Measurements from ENCODE around the gene BCS1L. TPM values are rescaled to one million over a fixed set of nuclear protein-coding genes. Genes with fewer than 3 reads are reported as not detected.

The BCS1L gene, protein sequence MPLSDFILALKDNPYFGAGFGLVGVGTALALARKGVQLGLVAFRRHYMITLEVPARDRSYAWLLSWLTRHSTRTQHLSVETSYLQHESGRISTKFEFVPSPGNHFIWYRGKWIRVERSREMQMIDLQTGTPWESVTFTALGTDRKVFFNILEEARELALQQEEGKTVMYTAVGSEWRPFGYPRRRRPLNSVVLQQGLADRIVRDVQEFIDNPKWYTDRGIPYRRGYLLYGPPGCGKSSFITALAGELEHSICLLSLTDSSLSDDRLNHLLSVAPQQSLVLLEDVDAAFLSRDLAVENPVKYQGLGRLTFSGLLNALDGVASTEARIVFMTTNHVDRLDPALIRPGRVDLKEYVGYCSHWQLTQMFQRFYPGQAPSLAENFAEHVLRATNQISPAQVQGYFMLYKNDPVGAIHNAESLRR
- 15.9 and 28.1 TPM in 2 replicates for total RNA-seq (2014; rRNA removed; shearing (Covaris generic))

DNA sequence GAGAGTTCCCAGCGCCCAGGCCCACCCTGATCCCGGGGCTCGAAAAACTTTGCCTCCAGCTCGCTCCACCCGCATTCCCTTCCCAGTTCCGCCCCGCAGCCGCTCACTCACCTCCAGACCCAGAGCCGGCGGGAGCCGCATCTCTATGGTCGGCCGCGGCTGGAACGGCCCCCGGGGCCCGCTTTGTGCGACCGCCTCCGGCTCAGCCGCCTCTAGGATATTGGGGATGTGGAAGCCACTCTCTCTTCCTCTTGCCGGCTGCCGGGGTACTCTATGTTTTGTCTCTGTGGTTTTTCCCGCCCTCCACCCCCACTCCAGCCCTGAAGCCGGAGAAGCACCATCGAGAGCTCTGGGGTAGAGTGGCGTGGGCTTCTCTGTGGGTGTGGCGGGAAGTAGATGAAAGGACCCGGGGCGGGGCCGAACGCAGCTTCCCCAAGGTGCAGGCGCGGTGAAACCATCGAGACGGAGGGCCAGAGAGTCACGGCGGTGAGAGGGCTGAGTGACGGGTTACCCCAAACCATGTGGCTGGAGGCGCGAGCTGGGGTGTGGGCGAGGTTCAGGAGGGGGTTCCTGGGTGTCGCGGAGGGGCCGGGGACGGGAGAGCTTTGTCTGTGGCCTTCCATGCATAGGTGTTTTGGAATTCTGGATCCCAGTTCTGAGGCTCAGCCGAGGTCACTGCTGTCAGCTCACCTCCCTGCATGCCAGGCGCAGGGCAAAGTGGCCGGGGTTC lies at the start of gene BCS1L, which contains the start of gene ZNF142:
Gene BCS1L, plus strand, starts transcription at position 426 of the 730 bp plus-strand sequence. CDS start 1,305 bp downstream, outside the sequence.
Gene ZNF142, minus strand, starts transcription at position 366 of the 730 bp plus-strand sequence. CDS start 3,194 bp downstream, outside the sequence.
- DNase-seq (ENCODE audit: low spot score), result peak; percentile 79

DNA sequence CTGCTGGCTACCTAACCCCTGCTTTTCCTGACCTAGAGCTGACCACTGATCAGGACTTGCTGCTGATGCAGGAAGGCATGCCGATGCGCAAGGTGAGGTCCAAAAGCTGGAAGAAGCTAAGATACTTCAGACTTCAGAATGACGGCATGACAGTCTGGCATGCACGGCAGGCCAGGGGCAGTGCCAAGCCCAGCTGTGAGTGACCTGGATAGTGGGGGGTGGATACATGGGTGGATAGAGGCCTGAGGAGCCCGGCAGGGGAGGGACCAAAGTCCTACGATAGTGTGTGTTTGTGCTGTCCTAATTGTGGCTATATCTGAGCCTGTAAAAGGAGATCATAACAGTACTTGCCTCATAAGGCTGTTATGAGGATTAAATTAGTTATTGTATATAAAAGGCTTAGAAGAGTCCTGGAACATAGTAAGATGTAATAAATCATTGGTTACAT lies 43.6 kb upstream of the BCS1L start:
- no peak for DNase-seq (ENCODE audit: low spot score)

DNA sequence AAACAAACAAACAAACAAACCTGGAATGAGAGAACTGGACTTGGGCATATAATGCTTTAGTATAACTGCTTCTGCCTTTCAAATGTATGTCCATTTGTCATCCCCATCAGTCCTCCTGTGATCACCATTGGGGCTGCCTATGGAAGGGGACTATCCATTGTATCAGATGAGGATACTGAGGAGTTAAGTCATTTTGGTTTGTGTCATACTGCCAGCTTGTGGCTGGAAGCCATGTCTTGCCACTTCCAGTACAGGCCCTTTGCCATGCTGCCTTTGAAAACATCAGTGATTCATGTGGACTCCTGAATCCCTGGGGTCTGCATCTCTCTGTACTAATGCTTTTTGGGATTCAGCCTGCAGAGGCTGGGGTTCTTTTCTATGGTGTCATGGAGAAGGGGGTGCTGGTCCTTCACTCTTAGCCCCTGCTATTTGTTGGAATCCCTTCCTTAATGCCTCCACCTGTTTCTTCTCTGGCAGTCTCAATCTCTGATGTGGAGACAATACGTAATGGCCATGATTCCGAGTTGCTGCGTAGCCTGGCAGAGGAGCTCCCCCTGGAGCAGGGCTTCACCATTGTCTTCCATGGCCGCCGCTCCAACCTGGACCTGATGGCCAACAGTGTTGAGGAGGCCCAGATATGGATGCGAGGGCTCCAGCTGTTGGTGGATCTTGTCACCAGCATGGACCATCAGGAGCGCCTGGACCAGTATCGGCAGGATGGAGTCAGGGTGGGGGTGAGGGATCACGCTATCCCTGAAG lies 41.2 kb upstream of the BCS1L start:
- no peak for DNase-seq (ENCODE audit: low spot score)

DNA sequence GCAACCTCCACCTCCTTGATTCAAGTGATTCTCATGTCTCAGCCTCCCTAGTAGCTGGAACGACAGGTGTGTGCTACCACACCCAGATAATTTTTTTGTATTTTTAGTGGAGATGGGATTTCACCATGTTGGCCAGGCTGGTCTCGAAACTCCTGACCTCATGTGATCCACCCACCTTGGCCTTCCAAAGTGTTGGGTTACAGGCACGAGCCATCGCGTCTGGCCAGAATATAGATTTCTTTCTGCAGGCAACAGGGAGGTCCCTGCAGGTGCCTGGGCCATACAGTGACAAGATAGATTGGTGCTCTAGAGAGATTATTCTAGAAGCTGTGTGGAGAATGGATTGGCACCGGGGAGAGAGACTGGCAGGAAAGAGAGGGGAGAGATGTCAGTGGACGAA lies 38.5 kb upstream of the BCS1L start:
- DNase-seq (ENCODE audit: low spot score), result no peak

DNA sequence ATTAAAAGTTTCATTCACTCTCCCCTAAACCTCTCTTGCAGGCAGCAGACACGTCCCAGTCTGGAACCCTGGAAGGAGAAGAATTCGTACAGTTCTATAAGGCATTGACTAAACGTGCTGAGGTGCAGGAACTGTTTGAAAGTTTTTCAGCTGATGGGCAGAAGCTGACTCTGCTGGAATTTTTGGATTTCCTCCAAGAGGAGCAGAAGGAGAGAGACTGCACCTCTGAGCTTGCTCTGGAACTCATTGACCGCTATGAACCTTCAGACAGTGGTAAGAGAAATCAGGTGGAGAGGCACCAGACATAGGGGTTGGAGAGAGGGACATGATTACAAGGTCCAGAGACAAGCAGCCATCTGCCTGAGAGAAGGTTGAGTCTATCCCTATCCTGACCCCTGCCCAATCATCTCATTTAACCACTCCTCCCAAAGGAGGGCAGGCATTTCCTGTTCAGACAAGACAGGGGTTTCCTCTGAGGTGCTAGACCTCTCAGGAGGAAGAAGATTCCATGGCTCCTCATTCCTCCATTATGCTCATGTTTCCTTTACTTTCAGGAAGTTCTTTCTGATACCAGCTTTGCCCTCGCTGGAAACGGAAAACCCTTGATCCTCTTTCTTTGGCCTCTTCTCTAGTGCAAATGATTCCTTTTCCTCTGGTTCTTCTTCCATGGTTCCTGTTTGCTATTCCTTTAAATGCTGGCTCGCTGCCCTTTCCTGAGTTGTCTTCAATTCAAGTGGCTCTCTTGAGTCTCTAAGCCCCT lies 36.7 kb upstream of the BCS1L start:
- no peak for DNase-seq (ENCODE audit: low spot score)

DNA sequence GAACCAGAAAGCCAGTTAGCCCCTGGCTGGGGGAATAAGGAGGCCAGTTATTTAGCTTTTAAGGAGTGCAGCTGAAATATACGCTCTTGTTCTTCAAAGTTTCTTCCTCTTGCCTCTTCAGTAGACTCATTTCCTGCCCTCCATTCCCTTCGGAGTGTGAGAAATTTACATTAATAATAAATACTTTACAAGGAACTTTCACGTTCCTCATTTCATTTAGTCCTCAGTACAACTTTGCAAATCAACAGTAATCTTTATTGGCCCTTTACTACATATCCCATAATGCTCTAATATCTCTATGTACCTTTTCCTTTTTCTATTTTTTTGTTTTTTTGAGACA lies 36.1 kb upstream of the BCS1L start:
- DNase-seq (ENCODE audit: low spot score), result no peak

DNA sequence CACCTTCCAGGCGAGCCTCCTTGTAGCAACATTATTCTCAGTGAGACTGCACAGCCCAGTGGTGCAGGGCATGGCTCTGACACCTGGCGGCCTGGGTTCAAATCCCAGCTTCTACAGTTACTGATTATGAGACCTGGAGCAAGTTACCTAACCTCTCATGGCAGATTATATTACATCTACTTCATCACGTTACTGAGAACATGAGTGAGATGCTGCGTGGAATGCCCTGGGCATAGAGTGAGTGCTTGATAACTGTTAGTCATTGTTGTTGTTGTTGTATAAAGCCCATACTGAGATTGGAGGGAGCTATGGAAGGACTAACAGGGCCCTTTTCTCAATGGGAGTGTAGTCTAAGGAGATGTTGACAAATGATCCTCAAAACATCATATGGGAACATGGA lies 33.1 kb upstream of the BCS1L start:
- DNase-seq (ENCODE audit: low spot score), result no peak

DNA sequence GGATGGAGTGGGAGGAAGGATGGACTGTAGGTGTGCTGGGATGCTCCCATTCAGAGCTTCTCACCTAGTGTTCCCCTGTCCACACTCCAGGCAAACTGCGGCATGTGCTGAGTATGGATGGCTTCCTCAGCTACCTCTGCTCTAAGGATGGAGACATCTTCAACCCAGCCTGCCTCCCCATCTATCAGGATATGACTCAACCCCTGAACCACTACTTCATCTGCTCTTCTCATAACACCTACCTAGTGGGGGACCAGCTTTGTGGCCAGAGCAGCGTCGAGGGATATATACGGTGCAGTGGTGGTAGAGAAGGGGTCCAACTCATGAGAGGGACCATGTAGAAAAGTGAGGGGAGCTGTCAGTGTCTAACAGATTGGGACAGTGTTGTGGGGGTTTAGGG lies 31.5 kb upstream of the BCS1L start:
- no peak for DNase-seq (ENCODE audit: low spot score)

DNA sequence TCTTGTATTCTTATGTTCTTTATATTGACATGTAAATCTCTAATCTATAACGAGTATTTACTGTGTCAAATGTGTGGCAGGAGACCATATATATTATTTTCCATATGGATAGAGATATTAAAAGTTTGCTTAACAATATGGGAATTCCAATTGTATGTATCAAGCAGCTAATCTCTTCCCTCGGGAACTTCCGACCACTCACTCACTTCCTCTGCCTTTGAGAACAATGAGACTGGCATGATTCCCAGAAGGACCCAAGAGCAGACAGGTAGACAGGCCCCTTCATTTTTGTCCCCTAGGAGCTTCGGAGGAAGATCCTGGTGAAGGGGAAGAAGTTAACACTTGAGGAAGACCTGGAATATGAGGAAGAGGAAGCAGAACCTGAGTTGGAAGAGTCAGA lies 27.6 kb upstream of the BCS1L start:
- DNase-seq (ENCODE audit: low spot score), result no peak

DNA sequence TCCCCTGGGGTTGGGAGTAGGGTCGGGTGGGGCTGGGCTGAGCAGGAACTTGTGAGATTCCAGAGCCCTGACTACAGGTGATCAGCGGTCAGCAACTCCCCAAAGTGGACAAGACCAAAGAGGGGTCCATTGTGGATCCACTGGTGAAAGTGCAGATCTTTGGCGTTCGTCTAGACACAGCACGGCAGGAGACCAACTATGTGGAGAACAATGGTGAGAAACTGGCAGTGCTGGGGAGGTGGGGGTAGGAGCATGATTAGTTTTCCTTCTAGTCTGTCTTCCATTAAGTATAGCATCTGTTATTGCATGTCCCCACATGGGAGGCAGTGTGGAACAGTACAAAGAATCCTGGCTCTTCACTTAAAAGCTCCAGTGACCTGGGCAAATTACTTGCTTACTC lies 23.8 kb upstream of the BCS1L start:
- no peak for DNase-seq (ENCODE audit: low spot score)

DNA sequence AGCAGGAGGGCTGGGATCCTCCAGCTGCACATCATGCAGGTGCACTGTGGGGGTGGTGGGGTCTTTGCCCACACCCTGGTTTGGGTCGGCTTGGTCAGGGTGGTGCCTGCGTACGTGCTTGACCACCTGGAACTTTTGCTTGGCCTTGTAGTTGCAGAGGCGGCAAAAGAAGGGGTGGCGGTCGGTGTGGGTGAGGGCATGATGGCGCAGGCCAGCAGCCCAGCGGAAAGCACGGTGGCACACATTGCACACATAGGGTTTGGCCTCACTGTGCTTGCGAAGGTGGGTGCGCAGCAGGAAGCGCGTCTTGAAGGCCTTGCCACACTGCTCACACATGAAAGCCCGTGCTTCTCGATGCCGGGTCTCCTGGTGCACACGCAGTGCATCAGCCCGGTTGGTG lies 21.1 kb upstream of the BCS1L start:
- no peak for DNase-seq (ENCODE audit: low spot score)

DNA sequence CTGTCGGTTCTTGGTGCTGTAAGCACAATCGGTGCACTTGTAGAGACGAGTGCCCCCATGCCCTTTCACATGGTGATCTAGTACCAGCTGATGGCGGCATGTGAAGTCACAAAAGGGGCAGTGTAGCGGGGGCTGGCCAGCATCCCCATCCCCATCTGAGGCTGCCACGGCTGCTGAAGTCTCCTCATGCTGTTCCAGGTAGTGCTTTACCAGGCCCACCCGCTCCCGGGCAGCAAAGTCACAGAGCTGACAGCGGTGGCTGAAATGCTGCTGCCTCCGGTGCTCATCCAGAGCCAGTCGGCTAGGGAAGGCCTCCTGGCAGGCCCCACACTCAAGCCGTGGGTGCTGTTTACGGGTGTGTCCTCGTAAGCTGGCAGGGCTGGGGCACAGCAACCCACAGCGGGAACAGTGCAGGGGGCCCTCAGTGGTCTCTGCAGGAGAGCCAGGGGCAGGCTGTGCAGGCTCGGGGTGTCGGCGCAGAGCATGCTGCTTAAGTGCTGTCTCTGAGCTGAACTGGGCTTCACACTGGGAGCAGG lies 17.3 kb upstream of the BCS1L start:
- DNase-seq (ENCODE audit: low spot score), result no peak

DNA sequence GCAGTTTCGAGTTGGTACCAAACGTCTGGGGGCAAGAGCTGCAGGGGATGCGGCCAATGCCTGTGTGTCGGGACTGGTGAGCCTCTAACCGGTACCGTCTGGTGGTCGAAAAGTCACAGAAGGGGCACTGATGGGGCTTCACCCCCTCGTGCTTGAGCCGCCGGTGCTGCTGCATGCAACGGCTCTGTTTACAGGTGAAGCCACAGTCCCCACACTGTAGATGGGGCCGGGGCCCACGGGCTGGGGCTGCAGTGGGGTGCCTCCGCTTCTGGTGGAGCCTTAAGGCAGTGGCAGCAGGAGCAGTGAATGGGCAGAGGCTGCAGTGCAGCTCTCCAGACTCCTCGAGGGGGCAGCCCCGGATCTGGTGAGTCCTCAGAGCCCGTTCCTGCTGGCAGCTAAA lies 16.7 kb upstream of the BCS1L start:
- DNase-seq (ENCODE audit: low spot score), result no peak

DNA sequence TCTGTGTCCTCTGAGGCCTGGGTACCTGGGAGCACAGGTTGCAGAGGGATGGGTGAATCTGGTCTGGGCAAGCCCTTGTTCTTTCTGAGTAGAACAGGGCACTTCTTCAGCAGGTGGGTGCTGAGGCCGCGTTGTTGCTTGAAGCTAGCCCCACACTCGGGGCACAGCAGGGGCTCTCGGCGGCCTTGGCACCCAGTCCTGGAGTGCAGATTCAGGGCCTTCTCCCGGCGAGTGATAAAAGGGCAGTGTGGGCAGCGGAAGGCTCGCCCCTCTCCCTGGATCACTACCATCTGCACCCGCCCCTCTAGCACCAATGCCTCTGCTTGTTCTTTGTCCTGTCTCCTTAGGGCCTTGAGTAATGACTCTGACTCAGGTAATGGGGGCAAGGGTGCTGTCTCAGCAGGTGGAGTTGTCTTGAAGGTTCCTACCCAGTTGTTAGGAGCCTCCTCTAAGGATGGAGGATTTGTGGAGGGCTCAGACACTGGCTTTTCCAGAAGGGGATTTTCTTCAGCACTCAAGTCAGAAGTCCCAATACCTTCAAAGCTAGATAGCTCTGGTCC lies 15.7 kb upstream of the BCS1L start:
- DNase-seq (ENCODE audit: low spot score), result no peak

DNA sequence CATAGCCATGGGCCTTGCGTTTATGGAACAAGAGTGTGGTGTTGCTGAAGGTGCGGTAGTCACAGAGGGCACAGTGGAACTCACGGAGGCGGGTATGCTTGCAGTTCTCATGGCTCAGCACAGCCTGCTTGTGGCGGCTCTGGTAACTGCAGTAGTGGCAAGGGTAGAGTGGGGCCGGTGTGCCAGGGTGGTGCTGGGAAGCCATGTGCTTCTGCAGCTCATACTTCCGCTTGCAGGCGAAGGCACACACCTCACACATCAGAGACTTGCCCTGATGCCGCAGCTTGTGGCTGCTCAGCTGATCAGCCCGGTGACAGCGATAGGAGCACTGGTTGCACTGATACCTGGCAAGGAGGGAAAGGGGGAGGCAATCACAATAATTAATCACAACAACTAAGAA lies 14.8 kb upstream of the BCS1L start:
- DNase-seq (ENCODE audit: low spot score), result no peak

DNA sequence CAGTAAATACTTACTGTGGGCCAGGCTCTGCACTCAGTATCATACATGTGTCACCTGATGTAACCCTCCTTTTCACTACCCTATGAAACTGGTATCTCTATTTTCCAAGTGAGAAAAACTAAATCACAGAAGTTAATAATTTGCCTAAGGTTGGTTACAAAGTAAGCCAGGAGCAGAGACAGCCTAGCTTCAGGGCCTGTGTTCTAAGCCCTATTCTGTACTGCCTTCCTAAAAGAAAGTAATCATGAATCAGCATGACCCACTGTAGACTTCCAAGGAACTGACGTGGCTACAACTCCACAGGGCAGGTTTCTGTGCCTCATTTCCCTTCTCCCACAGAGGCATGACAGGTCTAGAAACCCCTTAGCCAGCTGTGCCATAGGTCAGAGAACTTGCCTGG lies 14.4 kb upstream of the BCS1L start:
- DNase-seq (ENCODE audit: low spot score), result no peak

DNA sequence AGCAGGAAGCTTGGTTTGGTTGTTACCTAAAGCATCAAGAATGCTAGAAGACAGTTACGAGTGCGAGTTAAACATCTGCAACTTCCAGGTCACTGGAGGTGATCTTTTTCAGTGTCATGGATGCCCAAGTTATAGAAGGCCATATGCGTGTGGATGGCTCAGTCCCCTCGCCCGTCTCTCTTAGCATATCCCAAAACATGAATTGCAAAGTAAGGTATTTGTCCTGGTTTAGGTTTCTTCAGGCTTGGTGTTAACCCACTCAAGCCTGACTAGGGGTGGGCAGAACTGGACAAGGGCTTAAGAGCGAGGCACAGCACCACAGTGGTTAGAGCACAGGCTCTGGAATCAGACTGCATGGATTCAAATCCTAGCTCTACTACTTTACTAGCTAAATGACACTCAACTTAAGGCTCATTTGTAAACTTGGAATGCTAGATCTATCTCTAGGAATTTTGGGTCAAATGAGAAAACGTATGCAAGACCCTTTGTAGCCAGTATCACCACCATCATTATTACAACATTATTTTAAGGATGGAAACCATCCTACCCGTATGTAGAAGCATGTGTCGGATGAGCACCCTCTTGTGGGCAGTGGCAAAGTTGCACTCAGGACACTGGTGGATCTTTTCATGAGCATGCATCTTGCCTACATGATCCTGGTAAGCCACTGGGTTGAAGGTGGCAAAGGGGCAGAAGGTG lies 11.2 kb upstream of the BCS1L start:
- DNase-seq (ENCODE audit: low spot score), result peak; percentile 59

DNA sequence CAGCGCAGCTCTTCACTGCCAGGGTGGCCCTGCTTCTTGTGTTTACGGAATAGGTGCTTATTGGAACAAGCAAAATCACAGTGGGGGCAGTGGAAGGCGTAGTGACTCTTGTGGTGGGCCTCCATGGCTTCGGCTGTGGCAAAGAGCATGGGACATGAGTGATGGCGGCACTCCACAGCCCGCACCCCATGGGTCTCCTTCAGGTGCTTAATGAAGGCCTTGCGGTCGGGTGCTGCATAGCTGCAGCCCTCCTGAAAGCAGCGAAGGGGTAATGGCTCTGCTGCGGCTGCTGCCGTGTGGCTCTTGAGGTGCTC lies 10.7 kb upstream of the BCS1L start:
- DNase-seq (ENCODE audit: low spot score), result no peak

DNA sequence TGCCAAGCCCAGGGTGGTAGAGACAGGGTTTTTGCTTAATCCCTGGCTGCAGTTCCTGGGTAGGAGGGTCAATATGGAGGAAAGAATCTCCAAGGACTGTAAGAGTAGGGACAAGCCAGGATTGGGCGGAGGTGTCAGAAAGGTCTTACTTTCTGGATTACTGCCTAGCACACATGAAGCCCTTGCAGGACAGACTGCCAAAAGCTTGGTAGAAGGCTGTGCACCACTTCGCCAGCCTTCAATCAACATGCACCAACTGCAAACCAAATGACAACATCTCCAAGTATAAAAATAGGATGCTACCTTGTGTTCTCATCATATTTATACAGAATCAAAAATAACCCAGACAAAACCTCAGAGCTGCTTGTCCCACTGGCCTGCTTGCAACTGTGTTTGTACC lies 3.7 kb upstream of the BCS1L start:
- DNase-seq (ENCODE audit: low spot score), result no peak

DNA sequence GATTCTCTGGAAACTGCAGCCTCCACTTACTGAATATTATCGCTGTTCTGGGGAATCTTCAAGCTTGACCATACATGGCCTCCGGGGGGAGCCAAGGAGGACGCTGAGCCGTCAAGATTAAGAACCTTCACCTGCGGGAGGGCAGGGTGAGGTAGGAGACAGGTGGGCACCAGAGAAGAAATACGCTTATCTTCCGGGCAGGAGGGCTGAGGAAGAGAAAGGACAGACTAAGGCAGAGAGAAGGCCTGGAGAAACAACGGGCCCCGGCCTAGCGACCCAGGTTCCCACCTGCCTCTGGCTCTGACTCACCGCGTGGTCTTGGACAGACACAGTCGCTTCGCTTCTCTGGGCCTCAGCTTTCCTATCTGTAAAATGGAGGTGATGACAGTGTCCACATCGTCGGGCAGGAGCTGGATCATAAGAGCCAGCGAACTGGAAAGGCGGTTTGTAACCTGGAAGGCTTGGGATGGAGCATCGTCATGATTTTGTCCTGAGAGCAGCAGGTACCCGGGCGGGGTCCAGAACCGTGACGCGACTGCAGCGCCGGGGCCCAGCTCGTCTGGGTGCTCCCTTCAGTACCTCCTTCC lies 719 bp upstream of the BCS1L start:
- peak; percentile 51 for DNase-seq (ENCODE audit: low spot score)

All from H4 (cell line).